Measurements from ENCODE around the gene TMEM181. TPM values are rescaled to one million over a fixed set of nuclear protein-coding genes. Genes with fewer than 3 reads are reported as not detected.
A peak's percentile ranks its signal among the peaks of the same experiment; 100 is the strongest.

The TMEM181 gene
- total RNA-seq, 4 donors from 2014 or later, result 16.7 to 28.1 (median 21.2) TPM

DNA sequence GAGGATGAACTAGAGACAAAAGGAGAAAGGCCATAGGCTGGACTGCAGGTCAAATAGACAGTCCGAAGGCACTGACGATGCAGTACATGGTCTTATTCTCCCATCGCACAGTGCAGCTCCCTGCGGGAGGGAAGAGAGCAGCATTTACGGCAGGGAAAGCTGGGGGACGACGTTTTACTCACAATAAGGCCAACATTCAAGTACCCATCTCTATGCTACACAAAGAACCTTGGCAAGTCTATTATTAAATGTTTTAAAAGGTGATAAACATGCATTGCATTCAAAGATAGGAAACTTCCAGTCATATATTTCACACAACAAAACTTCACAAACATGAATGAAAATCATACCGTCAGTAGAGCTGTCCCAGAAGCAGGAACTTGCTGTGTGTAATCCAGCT, 76.9 kb downstream of the TMEM181 start:
- Histone ChIP-seq H3K27me3 (no peaks in the 10 kb centered on the region), H3K4me1 (peaks cover 4 to 11% of the 10 kb centered on the region in 2 donors), H3K9me3 (no peaks in the 10 kb centered on the region), H3K36me3 (peaks cover 17 to 28% of the 10 kb centered on the region in 2 donors), H3K27ac (no peak overlapping the region), H3K4me3 (replicated peaks in 1 of 3) (no peak overlapping the region)
- no peak for TF ChIP-seq POLR2A (IDR thresholded peaks at IDR 0.05)
- TF ChIP-seq, protein P1, sequence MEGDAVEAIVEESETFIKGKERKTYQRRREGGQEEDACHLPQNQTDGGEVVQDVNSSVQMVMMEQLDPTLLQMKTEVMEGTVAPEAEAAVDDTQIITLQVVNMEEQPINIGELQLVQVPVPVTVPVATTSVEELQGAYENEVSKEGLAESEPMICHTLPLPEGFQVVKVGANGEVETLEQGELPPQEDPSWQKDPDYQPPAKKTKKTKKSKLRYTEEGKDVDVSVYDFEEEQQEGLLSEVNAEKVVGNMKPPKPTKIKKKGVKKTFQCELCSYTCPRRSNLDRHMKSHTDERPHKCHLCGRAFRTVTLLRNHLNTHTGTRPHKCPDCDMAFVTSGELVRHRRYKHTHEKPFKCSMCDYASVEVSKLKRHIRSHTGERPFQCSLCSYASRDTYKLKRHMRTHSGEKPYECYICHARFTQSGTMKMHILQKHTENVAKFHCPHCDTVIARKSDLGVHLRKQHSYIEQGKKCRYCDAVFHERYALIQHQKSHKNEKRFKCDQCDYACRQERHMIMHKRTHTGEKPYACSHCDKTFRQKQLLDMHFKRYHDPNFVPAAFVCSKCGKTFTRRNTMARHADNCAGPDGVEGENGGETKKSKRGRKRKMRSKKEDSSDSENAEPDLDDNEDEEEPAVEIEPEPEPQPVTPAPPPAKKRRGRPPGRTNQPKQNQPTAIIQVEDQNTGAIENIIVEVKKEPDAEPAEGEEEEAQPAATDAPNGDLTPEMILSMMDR (IDR thresholded peaks at IDR 0.05), result no peak
- WGBS, 2 donors, result 93% methylated on average over 8 of the region's 8 CpGs
- intact Hi-C loops (cut with DNase I), result no loop called here
- no peak for DNase-seq

DNA sequence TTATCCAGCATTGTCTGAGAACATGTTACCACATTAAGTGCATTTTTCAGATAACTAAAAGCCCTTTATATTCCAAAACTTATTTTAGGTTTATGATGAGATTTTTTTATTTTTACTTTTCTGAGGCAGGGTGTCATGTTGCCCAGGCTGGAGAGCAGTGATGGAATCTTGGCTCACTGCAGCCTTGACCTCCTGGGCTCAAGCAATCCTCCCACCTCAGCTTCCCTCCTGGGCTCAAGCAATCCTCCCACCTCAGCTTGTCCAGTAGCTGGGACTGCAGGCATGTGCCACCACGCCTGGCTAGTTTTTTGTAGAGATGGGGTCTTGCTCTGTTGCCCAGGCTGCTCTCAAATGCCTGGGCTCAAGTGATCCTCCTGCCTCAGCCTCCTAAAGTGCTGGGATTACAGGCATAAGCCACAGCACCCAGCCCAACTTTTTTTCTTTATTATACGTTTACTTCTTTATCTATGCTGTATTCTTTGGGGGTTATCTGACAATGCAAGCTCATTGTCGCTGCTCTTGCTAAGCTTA, 78.5 kb downstream of the TMEM181 start:
- WGBS, 2 donors, result 91 to 93% methylated on average over 3 of the region's 3 CpGs
- Histone ChIP-seq H3K27me3 (no peaks in the 10 kb centered on the region), H3K36me3 (peaks cover 17 to 28% of the 10 kb centered on the region in 2 donors), H3K4me1 (peaks cover 14 to 27% of the 10 kb centered on the region in 2 donors), H3K4me3 (replicated peaks in 1 of 3) (no peak overlapping the region), H3K9me3 (no peaks in the 10 kb centered on the region), H3K27ac (peak overlapping the region in 1 of 3 donors; percentile 2)
- no peak for DNase-seq
- intact Hi-C loops (cut with DNase I), result no loop called here
- TF ChIP-seq POLR2A (IDR thresholded peaks at IDR 0.05), result no peak
- TF ChIP-seq, protein P1 (IDR thresholded peaks at IDR 0.05), result no peak

DNA sequence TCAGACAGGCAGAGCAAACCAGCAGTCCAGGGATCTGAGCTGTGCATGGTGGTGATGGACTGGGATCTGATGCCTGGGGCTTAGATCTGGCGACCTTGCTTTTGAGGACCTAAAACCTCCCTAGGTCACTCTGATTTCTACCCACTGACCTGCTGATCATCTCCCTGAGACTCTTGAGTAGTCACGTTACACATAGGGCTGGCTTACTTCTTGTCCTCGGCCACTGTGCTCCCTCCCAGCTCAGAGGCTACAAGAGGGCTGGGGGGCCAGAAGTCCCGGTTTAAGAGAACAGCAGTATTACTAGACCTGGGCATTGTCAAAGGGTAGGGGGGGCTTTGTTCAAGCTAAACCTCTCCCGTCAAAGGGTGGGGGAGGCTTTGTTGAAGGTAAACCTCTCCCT, 79.2 kb downstream of the TMEM181 start:
- no peak for DNase-seq
- no peak for TF ChIP-seq POLR2A (IDR thresholded peaks at IDR 0.05)
- TF ChIP-seq, protein P1 (IDR thresholded peaks at IDR 0.05), result no peak
- Histone ChIP-seq H3K27me3 (no peaks in the 10 kb centered on the region), H3K4me3 (replicated peaks in 1 of 3) (no peak overlapping the region), H3K27ac (no peak overlapping the region), H3K9me3 (no peaks in the 10 kb centered on the region), H3K36me3 (peaks cover 17 to 28% of the 10 kb centered on the region in 2 donors), H3K4me1 (peaks cover 16 to 29% of the 10 kb centered on the region in 2 donors)
- 88 to 95% methylated on average over 5 of the region's 5 CpGs for WGBS, 2 donors
- intact Hi-C loops (cut with DNase I), result no loop called here

DNA sequence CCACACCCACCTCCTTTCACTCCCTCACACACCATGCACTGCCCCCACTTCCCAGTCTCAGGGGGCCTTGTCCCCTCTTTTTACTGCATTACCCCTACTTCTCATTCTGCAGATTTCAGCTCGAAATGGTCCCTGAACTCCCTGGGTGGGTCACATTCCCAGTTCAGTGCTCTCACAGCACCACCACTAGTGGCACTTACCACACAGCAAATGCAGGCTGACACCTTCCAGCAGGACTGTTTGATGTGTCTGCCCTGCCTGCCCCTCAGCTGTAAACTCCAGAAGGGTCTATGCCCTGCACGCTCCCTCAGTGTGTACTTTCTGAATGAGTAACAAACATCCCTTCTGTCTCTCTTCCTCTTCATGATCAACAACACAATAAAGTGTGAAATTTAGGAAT, 80.6 kb downstream of the TMEM181 start:
- Histone ChIP-seq H3K9me3 (no peaks in the 10 kb centered on the region), H3K27ac (no peak overlapping the region), H3K27me3 (no peaks in the 10 kb centered on the region), H3K4me3 (replicated peaks in 1 of 3) (no peak overlapping the region), H3K4me1 (peaks cover 16 to 34% of the 10 kb centered on the region in 2 donors), H3K36me3 (peaks cover 17 to 20% of the 10 kb centered on the region in 2 donors)
- no peak for DNase-seq
- intact Hi-C loops (cut with DNase I), result no loop called here
- TF ChIP-seq POLR2A (IDR thresholded peaks at IDR 0.05), result no peak
- 81 to 91% methylated on average over 2 of the region's 2 CpGs for WGBS, 2 donors

DNA sequence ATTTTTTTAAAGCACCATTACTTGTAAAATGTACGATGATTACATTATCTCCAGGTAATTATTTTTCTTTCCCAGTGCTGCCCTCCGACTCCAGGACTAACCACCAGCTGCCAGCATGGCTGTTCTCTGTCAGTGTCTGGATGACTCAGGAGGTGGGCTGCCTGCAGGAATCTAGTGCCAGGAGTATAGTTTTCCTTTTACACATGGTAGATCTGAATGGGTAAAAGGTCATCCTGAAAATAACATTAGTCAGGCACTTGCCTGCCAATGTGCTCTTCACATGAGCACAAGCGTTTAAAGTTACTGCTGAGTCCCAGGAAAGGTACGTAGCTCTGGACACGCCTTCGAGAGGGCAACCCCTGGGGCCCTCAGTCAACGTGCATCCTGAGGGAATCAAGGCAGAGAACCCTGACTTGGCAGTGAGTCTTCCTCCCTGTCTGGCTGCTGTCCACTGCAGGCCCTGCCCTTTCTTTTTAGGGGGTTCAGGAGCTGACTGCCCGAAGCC, 82.3 kb downstream of the TMEM181 start:
- Histone ChIP-seq H3K27ac (peak overlapping the region; percentile 20 to 97 (median 91)), H3K27me3 (no peaks in the 10 kb centered on the region), H3K36me3 (peaks cover 5 to 6% of the 10 kb centered on the region in 2 donors), H3K4me1 (peaks cover 16 to 34% of the 10 kb centered on the region in 2 donors), H3K4me3 (replicated peaks in 1 of 3) (no peak overlapping the region), H3K9me3 (no peaks in the 10 kb centered on the region)
- WGBS, 2 donors, result 42 to 43% methylated on average over 8 of the region's 8 CpGs
- peak in 1 of 2 donors; percentile 15 for TF ChIP-seq POLR2A (IDR thresholded peaks at IDR 0.05)
- TF ChIP-seq, protein P1 (IDR thresholded peaks at IDR 0.05), result no peak
- intact Hi-C loops (cut with DNase I), result no loop called here
- peak; percentile 83 to 86 for DNase-seq
